ENCODE data around the gene WDR7.

WDR7 gene

DNA sequence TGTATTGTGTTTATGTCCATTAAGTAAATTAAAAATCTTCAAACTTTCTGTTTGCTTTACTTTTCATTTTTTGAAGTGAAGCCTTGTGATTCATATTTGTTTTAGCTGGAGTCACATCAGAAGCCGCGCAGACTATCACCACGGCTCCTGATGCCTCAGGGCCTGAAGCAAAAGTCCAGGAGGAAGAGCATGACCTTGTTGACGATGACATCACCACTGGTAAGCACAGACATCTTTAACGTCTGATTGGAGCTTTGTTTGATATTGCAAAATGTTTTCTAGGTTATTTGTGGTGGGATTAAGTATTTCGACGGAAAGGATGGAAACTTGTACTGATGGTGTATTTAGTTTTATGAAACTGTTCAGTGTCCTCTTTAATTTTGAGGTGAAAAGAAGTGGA, 164.8 kb downstream of the WDR7 start:
- no peak overlapping the region for H3K4me3 ChIP-seq (ENCODE audit: low read depth, low read length)
- TF ChIP-seq CTCF (IDR thresholded peaks at IDR 0.05; ENCODE audit: borderline replicate concordance, insufficient read depth, low read depth, low read length), result no peak

DNA sequence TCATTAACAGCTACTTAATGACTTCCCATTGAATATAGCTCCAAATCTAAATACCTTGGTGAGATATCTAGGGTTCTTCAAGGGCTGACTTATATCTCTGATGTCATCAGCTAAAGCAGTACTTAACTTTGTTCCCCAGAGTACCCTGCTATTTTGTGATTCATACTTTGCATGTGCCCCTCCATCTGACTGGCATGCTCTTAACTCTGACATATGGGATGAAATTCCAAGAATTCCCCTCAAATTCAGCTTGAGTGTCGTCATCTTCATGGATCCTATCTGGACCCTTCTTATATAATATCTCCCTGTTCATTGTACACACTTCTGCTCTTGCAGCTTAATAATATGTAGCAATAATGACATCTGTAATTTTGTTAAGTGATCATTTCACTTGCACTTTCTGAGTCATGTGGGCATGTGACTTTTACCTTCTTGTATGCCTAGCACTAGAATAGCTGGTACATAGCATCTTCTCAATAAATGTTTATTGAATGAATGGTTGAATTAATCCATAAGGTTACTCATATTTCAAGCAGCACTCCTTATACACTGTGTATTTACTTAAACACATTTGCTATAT, 172.9 kb downstream of the WDR7 start:
- H3K4me3 ChIP-seq (ENCODE audit: low read depth, low read length), result no peak overlapping the region
- no peak for TF ChIP-seq CTCF (IDR thresholded peaks at IDR 0.05; ENCODE audit: borderline replicate concordance, insufficient read depth, low read depth, low read length)

DNA sequence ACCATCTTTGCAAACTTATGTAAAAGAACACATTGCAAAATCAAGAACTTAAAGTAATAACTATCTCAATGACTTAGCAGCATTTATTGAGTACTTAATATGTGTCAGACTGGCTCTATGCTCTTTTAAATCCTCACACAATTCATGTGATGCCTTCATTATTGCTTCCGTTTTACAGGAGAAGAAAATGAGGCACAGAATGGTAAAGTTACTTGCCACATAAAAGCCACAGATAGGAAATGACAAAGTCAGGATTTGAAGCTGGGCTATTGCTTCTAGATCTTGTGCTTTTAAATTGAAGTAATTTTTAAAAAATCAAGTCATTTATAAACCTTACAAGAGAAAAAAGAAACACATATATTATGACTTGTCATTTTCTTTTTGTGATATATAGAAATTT, 174.2 kb downstream of the WDR7 start:
- no peak overlapping the region for H3K4me3 ChIP-seq (ENCODE audit: low read depth, low read length)
- TF ChIP-seq CTCF (IDR thresholded peaks at IDR 0.05; ENCODE audit: borderline replicate concordance, insufficient read depth, low read depth, low read length), result no peak

DNA sequence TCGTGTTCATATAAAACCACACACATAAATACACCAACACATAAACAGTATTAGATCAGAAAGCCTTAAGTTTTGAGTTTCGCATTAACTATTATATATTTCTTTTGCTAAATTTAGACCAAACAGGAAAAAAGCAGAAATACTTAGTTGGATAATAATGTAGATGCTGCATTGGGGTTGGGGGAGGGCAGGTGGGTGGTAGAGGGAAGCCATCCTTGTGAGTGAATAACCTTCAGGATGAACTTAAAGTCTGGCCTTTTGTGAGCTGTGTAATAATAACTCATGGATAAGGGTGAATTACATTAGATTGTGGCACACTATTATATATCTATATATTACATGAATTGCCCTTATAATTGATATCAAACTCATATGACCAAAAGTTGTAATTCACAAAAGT, 174.7 kb downstream of the WDR7 start:
- H3K4me3 ChIP-seq (ENCODE audit: low read depth, low read length), result no peak overlapping the region
- no peak for TF ChIP-seq CTCF (IDR thresholded peaks at IDR 0.05; ENCODE audit: borderline replicate concordance, insufficient read depth, low read depth, low read length)

DNA sequence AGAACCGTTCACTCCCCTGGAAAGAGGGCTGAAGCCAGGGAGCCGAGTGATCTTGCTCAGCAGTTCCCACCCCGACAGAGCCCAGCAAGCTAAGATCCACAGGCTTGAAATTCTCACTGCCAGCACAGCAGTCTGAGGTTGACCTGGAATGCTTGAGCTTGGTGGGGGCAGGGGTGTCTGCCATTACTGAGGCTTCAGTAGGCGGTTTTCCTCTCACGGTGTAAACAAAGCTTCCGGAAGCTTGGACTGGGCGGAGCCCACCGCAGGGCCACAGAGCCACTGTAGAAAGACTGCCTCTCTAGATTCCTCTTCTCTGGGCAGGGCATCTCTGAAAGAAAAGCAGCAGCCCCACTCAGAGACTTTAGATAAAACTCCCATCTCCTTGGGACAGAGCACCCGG, 180.8 kb downstream of the WDR7 start:
- TF ChIP-seq CTCF (IDR thresholded peaks at IDR 0.05; ENCODE audit: borderline replicate concordance, insufficient read depth, low read depth, low read length), result no peak
- H3K4me3 ChIP-seq (ENCODE audit: low read depth, low read length), result no peak overlapping the region

GRCh38 chr18:56835331-56835730, 184.2 kb downstream of the WDR7 start:
- TF ChIP-seq CTCF (IDR thresholded peaks at IDR 0.05; ENCODE audit: borderline replicate concordance, insufficient read depth, low read depth, low read length), result no peak
- no peak overlapping the region for H3K4me3 ChIP-seq (ENCODE audit: low read depth, low read length)

DNA sequence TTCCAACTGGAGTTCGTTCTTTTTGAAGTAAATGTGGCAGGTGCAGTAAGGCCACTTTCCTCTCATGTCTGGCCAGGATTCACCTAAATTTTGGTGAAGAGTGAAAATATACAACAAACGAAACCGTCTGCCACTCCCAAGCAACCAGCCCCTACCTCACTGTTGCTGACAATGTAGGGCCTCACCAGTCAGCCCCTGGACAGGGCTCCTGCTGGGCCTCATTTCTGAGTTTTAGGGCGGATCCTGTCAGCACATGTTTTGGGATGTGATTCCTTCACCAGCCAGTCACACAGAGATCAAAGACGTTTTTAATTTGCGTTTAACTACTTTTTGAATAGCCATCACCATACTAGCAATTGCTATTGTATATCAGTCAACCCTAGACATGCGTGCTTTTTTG, 185.0 kb downstream of the WDR7 start:
- H3K4me3 ChIP-seq (ENCODE audit: low read depth, low read length), result no peak overlapping the region

More for the DNA sequence above, 185.0 kb downstream of the WDR7 start:
- TF ChIP-seq CTCF (IDR thresholded peaks at IDR 0.05; ENCODE audit: borderline replicate concordance, insufficient read depth, low read depth, low read length), result no peak

Data from GM12875 (cell line).